KOPT-K1 (cell line): ENCODE results near the gene FRG2C.
"Not testable (repeated sequence)": the region's sequence is repeated elsewhere in the genome, so short reads cannot be mapped to it uniquely, and the experiment has no call there.

Experiments
- H3K27ac ChIP-seq: fragments of 200-600 bp; sonication (generic); 2 replicates; pipeline ENCODE4 v1.5.1; 2016; ENCODE audit warnings: antibody characterized with exemption, mild to moderate bottlenecking, low read depth, low read length; ENCODE audit not compliant: poor library complexity, severe bottlenecking
- H3K36me3 ChIP-seq: fragments of 200-600 bp; sonication (generic); 2 replicates; pipeline ENCODE4 v1.5.1; 2017; ENCODE audit warnings: antibody characterized with exemption, mild to moderate bottlenecking, low read length, moderate library complexity; ENCODE audit not compliant: insufficient read depth
- H3K9me3 ChIP-seq: fragments of 200-600 bp; sonication (generic); 2 replicates; pipeline ENCODE4 v1.5.1; 2017; ENCODE audit warnings: antibody characterized with exemption, low read length, mild to moderate bottlenecking; ENCODE audit not compliant: insufficient read depth, poor library complexity, severe bottlenecking

The FRG2C gene

GRCh38 chr3:75658411-75659107 is 5.6 kb upstream of the FRG2C start:
- not testable (repeated sequence) for H3K9me3 ChIP-seq, H3K36me3 ChIP-seq, H3K27ac ChIP-seq

DNA sequence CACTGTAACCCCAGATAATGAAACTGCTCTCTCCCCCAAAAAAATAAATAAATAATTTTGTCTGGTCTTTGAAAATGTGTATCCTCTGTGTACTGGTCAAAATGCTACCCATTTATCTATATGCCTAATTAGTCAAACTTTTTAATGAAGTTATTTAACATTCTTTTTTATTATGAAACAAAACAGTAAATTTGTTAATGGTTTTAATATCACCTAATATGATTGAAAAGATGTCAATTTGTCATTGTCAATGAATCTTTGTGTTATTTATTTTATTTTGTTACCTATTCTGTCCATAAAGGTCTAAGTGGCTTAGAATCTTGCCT is 5.1 kb upstream of the FRG2C start:
- H3K9me3 ChIP-seq, H3K27ac ChIP-seq, H3K36me3 ChIP-seq: not testable (repeated sequence)

- H3K27ac ChIP-seq, H3K36me3 ChIP-seq: not testable (repeated sequence)
- H3K9me3 ChIP-seq: peaks cover 30% of the 10 kb centered on the region
Measured at GRCh38 chr3:75665626-75666025, 1.5 kb downstream of the FRG2C start.

DNA sequence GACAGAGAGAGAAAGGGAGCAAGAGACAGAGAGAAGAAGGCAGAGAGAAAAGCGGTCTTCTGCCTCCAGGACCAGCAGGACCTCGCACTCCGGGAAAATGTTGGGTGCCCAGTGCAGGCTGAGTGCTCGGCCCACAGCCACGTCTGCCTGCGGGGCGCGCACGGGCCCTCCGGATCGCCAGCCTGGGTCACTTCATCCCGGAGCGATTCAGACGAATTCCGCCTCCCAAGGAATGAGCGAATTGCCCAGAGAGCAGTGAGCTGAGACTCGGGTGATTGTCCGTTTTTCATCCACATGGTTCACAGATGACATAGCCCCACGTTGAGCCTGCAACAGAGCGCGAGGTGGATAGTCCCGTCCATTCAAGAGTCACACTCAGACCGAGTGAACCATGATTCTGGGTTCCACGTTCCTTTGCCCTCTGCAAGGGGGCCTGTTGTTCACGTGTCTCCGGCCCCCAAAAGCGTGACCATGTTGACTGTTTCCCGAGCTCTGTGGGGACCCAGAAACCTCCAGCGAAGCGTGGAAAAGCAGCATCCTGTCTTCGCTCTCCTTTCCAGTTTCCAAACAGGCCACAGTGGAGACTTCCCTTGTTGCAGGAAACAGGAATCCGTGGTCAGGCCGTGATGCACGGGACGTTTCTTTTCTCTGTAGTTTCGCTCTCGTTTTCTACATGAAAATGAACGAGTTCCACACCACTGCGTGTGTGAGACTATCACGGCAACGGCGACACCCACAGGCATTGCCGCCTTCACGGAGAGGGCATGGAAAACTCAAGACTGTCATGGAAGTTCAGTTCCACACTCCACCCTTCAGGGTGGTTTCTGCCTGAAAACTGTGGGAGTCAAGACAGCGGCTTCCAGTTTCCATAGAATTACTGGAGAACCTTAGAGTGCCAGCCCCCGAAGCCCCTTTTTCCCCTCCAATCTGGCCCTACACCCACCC is 3.9 kb downstream of the FRG2C start:
- H3K27ac ChIP-seq, H3K36me3 ChIP-seq: not testable (repeated sequence)
- peaks cover 34% of the 10 kb centered on the region for H3K9me3 ChIP-seq

DNA sequence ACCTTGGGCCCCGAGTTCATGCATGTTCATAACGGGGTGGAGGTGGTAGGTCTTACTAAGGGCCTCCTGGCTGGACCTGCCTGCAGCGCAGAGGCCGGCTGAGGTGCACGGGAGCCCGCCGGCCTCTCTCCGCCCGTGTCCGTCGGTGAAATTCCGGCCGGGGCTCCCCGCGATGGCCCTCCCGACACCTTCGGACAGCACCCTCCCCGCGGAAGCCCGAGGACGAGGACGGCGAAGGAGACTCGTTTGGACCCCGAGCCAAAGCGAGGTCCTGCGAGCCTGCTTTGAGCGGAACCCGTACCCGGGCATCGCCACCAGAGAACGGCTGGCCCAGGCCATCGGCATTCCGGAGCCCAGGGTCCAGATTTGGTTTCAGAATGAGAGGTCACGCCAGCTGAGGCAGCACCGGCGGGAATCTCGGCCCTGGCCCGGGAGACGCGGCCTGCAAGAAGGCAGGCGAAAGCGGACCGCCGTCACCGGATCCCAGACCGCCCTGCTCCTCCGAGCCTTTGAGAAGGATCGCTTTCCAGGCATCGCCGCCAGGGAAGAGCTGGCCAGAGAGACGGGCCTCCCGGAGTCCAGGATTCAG is 4.7 kb downstream of the FRG2C start:
- H3K9me3 ChIP-seq: peaks cover 34% of the 10 kb centered on the region
- not testable (repeated sequence) for H3K27ac ChIP-seq, H3K36me3 ChIP-seq

DNA sequence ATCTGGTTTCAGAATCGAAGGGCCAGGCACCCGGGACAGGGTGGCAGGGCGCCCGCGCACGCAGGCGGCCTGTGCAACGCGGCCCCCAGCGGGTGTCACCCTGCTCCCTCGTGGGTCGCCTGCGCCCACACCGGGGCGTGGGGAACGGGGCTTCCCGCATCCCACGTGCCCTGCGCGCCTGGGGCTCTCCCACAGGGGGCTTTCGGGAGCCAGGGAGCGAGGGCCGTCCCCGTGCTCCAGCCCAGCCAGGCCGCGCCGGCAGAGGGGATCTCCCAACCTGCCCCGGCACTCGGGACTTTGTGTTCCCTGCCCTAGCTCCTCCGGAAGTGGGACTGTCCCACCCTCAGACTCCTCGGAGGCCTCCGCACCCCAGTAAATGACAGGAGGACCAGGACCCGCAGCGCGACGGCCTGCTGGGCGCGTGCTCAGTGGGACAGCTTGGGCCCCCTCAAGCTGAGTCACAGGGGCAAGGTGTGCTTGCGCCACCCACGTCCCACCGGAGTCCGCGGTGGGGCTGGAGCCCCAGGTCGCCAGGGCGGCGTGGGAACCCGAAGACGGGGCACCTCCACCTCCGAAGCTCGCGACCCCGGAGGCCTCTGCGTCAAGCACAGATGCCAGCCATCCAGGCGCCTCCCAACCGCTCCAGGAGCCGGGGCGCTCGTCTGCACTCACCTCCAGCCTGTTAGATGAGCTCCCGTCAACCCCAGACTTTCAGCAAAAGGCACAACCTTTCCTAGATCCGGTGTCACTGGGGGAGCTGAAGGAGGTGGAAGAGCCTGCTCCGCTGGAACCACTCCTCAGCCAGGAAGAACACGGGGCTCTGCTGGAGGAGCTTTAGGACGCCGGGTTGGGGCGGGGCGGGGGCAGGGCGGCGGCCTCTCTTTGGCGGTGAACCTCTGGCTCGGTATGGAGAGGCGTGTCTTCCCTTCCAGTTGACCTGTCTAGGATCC is 5.5 kb downstream of the FRG2C start:
- not testable (repeated sequence) for H3K27ac ChIP-seq
- H3K9me3 ChIP-seq: peaks cover 34% of the 10 kb centered on the region

DNA sequence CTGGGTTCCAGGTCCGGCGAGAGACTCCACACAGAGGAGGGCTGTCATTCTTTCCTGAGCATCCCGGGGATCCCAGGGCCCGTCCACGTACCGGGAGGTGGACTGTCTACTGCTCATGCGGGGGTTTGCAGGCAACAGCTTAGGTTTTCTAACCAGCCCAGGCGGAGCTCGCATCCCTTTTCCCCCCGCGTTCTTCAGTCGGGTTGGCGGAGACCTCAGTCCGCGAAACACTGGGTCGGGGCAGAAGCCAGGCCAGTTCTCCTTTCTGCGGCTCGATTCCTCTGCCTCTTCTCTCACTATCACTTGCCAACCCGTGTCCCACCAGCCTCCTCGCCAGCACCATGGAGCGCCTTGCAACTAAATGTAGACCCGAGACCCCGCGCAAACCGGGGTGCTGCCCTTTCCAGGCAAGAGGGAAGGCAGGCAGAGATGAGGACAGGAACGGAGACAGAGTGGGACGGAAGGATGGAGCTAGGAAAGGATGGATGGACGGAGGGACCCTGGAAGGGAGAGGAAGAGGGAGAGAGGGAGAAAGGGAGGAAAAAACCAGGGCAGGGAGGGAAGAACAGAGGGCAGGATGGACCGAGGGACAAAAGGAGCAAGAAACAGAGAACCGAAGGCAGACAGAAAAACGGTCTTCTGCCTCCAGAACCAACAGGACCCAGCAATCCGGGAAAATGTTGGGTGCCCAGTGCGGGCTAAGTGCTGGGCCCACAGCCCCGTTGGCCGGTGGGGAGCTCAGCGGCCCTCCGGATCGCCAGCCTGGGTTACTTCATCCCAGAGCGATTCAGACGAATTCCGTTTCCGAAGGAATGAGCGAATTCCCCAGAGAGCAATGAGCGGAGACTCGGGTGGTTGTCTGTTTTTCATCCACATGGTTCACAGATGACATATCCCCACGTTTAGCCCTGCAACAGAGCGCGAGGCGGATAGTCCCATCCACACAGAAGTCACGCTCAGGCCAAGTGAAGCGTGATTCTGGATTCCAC is 6.5 kb downstream of the FRG2C start:
- not testable (repeated sequence) for H3K27ac ChIP-seq, H3K36me3 ChIP-seq
- peaks cover 34% of the 10 kb centered on the region for H3K9me3 ChIP-seq

More for the DNA sequence above, 5.5 kb downstream of the FRG2C start:
- not testable (repeated sequence) for H3K36me3 ChIP-seq

DNA sequence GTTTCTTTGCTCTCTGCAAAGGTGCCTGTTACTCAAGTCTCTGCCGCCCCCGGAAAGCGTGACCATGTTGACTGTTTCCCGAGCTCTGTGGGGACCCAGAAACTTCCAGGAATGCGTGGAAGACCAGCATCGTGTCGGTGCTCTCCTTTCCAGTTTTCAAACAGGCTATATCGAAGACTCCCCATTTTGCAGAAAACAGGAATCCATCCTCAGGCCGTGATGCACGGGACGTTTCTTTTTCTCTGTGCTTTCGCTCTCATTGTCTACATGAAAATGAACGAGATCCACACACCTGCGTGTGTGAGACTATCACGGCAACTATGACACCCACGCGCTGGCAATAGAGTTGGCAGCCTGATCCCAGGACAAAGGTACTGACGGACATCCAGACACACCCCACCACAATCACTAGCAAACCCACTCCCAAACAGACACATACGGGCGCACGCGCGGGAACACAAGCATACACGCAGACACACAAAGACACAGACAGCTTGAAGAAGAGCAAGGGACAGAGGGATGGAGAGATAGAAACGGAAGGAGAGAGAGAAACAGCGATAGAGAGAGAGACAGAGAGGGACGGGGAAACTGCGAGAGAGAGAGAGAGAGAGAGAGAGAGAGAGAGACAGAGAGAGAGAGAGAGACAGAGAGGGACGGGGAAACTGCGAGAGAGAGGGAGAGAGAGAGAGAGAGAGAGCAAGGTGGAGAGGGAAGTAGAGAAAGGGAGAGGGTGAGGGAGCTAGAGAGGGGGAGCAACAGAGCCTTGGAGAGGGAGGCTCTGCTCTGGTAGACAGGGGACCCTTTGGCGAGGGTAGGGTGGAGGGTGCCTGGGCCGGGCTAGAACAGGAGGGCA is 7.4 kb downstream of the FRG2C start:
- H3K36me3 ChIP-seq, H3K27ac ChIP-seq: not testable (repeated sequence)
- H3K9me3 ChIP-seq: peaks cover 34% of the 10 kb centered on the region

- H3K9me3 ChIP-seq: peaks cover 34% of the 10 kb centered on the region
- H3K36me3 ChIP-seq, H3K27ac ChIP-seq: not testable (repeated sequence)
Measured at GRCh38 chr3:75672140-75672775, 8.1 kb downstream of the FRG2C start.

GRCh38 chr3:75683965-75684364 is 19.8 kb downstream of the FRG2C start:
- H3K9me3 ChIP-seq, H3K27ac ChIP-seq, H3K36me3 ChIP-seq: not testable (repeated sequence)

- no peak overlapping the region for H3K27ac ChIP-seq
- no peaks in the 10 kb centered on the region for H3K9me3 ChIP-seq
- H3K36me3 ChIP-seq: no peaks in the 10 kb centered on the region
Measured at GRCh38 chr3:75687323-75687722, 23.2 kb downstream of the FRG2C start.

DNA sequence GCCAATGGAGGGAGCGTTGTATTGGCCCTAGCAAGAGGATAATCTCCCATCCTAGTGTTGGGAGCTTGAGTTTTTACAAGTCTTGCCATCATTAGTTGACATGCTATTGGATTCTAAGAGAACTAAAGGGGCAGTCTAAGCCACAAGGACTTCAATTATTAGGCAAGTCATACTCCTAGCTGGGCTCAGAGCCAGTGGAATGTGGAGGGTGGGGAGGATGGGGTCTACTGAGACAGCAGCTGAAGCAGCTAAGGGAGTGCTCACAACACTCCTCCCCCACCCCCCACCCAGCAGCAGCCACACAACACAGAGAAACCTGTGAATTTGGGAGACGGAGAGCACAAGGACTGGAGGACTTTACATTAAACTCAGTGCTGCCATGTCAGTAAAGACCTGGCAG is 27.9 kb downstream of the FRG2C start:
- Histone ChIP-seq H3K27ac (no peak overlapping the region), H3K9me3 (no peaks in the 10 kb centered on the region), H3K36me3 (no peaks in the 10 kb centered on the region)
